Effector memory CD4-positive, alpha-beta T cell (primary cell): ENCODE measurements around the gene BICD2.

Source experiments
- DNase-seq, 3 donors: peaks; one replicate each; pipeline ENCODE4 v3.0.0-alpha.2; 2020
- H3K27ac ChIP-seq: 2 replicates; pipeline ENCODE4 v1.7.0; 2013; ENCODE audit warnings: mild to moderate bottlenecking, low read length, moderate library complexity; ENCODE audit not compliant: insufficient read depth, poor library complexity, severe bottlenecking
- H3K27me3 ChIP-seq: replicated peaks from 2 replicates; pipeline ENCODE4 v1.7.0; 2013; ENCODE audit warnings: mild to moderate bottlenecking, low read length; ENCODE audit not compliant: insufficient read depth, control insufficient read depth, poor library complexity, severe bottlenecking
- H3K36me3 ChIP-seq: 2 replicates; pipeline ENCODE4 v1.7.0; 2013; ENCODE audit warnings: mild to moderate bottlenecking, low read length, moderate library complexity; ENCODE audit not compliant: control insufficient read depth, insufficient read depth
- H3K4me1 ChIP-seq: 2 replicates; pipeline ENCODE4 v1.7.0; 2013; ENCODE audit warnings: low read length, mild to moderate bottlenecking; ENCODE audit not compliant: control insufficient read depth, insufficient read depth, poor library complexity, severe bottlenecking
- H3K4me3 ChIP-seq: 2 replicates; pipeline ENCODE4 v1.7.0; 2013; ENCODE audit warnings: low read length, low read depth, mild to moderate bottlenecking; ENCODE audit not compliant: insufficient read depth, poor library complexity, severe bottlenecking
- H3K9me3 ChIP-seq: 2 replicates; pipeline ENCODE4 v1.7.0; 2013; ENCODE audit warnings: mild to moderate bottlenecking, low read length, moderate library complexity; ENCODE audit not compliant: control insufficient read depth

The BICD2 gene

DNA sequence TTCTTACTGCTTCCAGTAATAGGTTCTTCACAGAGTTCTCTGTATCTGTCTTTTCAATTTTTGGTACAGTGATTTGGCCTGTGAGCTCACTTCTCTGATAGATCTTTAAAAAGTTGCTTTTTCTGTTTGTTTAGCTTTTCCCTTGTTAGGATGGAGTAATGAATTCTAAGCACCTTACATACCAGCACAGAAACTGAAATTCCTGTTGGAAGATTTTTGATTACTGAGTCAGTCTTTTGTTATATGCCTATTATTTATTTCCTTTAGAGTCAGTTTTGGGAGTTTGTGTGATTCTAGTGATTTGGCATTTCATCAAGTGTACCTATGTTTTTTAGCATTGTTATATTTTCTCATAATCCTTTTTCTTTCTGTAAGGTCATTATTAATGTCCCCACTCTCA, 57.1 kb downstream of the BICD2 start:
- Histone ChIP-seq H3K9me3 (no peaks in the 10 kb centered on the region), H3K27me3 (no peaks in the 10 kb centered on the region), H3K4me1 (peaks cover 9% of the 10 kb centered on the region), H3K27ac (no peak overlapping the region), H3K36me3 (no peaks in the 10 kb centered on the region), H3K4me3 (no peak overlapping the region)
- DNase-seq, result no peak

DNA sequence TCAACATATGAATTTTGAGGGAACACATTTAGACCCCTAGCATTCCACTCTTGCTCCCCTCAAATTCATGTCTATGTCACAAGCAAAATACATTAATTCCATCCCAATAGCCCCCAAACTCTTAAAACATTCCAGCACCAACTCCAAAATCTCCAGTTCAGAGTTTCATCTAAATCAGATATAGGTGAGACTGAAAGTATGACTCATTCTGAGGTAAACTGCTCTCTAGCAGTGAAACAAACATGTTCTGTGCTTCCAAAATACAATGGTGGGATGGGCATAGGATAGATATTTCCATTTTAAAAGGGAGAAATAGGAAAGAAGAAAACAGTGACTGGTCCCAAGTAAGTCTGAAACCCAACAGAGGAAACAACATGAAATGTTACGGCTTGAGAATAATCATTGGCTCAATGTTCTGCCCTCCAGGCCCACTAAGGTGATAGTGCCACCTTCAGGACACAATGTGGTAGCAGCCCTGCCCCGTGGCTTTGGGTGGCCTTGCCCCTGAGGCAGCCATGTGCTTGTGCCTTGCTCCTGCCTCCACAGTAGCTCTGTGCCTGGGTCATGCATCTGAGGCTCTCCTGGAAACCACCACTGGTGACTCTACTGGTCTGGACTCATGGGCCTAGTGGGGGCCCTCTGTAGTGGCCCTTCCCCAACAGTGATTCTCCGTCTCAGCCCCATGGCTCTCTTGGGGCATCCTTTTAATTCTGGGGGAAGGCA, 58.3 kb downstream of the BICD2 start:
- no peaks in the 10 kb centered on the region for H3K36me3 ChIP-seq
- DNase-seq, result no peak
- H3K27me3 ChIP-seq, result no peaks in the 10 kb centered on the region
- H3K4me3 ChIP-seq, result no peak overlapping the region
- peaks cover 5% of the 10 kb centered on the region for H3K4me1 ChIP-seq
- no peak overlapping the region for H3K27ac ChIP-seq
- no peaks in the 10 kb centered on the region for H3K9me3 ChIP-seq

DNA sequence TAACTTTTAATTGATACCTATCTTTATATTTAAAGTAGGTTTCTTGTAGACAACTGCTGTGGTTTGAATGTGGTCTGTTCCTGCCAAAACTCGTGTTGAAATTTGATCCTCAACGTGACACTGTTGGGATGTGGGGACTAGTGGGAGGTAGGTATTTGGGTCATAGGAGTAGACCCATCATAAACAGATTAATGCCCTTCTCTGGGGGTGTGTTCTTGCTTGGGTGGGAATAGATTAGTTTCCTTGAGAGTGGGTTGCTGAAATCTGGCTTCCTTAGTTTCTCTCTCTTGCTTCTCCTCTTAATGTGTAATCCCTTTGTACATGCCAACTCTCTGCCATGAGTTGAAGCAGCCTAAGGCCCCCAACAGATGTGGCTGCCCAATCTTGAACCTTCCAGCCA, 60.1 kb downstream of the BICD2 start:
- DNase-seq, result no peak
- Histone ChIP-seq H3K4me1 (no peaks in the 10 kb centered on the region), H3K27ac (no peak overlapping the region), H3K27me3 (no peaks in the 10 kb centered on the region), H3K4me3 (no peak overlapping the region), H3K36me3 (no peaks in the 10 kb centered on the region), H3K9me3 (no peaks in the 10 kb centered on the region)

DNA sequence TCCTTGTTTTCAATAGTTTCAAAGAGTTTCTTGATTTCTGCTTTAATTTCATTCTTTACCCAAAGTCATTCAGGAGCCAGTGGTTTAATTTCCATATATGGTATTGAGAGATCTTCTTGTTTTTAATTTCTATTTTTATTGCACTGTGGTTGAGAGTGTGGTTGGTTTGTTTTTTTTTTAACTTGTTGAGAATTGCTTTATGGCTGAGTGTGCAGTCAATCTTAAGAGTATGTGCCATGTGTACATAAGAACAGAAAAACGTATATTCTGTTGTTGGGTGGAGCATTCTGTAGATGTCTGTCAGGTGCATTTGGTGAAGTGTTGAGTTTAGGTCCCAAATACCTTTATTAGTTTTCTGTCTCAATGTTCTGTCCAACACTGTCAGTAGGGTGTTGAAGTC, 68.0 kb downstream of the BICD2 start:
- H3K9me3 ChIP-seq, result peaks cover 4% of the 10 kb centered on the region

DNA sequence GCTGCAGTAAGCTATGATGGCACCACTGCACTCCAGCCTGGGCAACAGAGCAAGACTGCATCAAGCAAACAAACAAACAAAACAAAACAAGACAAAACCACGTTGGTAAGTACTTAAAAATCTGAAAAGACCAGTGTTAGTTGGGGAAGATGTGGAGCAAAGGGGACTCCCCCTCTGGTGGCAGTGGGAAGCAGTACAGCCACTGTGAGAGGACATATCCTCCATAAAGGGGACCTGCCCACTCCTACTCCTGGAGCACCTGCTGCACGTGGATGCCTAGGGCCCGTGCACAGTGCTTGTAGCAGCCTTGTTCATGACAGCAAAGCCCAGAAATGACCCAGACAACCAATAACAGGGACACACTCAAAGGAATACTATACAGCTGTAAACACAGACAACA, 77.7 kb downstream of the BICD2 start:
- Histone ChIP-seq H3K4me3 (no peak overlapping the region), H3K4me1 (no peaks in the 10 kb centered on the region), H3K27ac (no peak overlapping the region), H3K27me3 (no peaks in the 10 kb centered on the region), H3K36me3 (no peaks in the 10 kb centered on the region), H3K9me3 (peaks cover 15% of the 10 kb centered on the region)
- no peak for DNase-seq

More for the DNA sequence above, 68.0 kb downstream of the BICD2 start:
- no peak overlapping the region for H3K27ac ChIP-seq
- no peaks in the 10 kb centered on the region for H3K36me3 ChIP-seq
- H3K27me3 ChIP-seq, result no peaks in the 10 kb centered on the region
- H3K4me3 ChIP-seq, result no peak overlapping the region
- H3K4me1 ChIP-seq, result no peaks in the 10 kb centered on the region
- DNase-seq, result no peak

DNA sequence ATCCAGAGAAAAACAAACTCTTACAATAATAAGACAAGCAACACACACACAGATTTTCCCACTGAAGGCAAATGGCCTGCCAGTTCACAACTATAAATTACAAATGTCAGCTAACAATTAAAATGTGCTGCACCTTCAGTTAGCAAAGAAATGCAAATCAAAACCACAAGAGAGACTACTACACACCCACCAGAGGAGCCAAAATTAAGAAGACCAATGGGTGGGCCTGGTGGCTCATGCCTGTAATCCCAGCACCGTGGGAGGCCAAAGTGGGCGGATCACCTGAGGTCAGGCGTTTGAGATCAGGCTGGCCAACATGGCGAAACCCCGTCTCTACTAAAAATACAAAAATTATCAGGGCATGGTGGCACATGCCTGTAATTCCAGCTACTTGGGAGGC, 79.6 kb downstream of the BICD2 start:
- no peak overlapping the region for H3K4me3 ChIP-seq
- peaks cover 6% of the 10 kb centered on the region for H3K9me3 ChIP-seq
- DNase-seq, result no peak
- no peak overlapping the region for H3K27ac ChIP-seq
- H3K27me3 ChIP-seq, result no peaks in the 10 kb centered on the region
- H3K36me3 ChIP-seq, result no peaks in the 10 kb centered on the region
- H3K4me1 ChIP-seq, result no peaks in the 10 kb centered on the region

DNA sequence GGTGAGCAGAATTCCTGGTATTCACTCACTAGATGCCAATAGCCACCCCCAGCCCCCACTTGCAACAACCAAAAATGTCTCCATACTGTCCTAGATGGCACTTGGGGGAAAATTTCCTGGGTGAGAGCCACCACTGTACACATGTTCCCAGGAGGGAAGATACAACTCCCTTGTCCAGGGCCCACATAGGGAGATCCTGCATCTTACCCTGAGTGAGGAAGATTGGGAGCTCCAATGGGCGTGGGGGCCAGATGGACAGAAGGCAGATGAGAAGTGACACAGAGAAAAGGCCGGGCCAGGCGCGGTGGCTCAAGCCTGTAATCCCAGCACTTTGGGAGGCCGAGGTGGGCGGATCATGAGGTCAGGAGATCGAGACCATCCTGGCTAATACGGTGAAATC, 82.4 kb downstream of the BICD2 start:
- Histone ChIP-seq H3K4me3 (no peak overlapping the region), H3K27me3 (no peaks in the 10 kb centered on the region), H3K27ac (no peak overlapping the region), H3K9me3 (no peaks in the 10 kb centered on the region), H3K36me3 (no peaks in the 10 kb centered on the region), H3K4me1 (no peaks in the 10 kb centered on the region)
- DNase-seq, result no peak

DNA sequence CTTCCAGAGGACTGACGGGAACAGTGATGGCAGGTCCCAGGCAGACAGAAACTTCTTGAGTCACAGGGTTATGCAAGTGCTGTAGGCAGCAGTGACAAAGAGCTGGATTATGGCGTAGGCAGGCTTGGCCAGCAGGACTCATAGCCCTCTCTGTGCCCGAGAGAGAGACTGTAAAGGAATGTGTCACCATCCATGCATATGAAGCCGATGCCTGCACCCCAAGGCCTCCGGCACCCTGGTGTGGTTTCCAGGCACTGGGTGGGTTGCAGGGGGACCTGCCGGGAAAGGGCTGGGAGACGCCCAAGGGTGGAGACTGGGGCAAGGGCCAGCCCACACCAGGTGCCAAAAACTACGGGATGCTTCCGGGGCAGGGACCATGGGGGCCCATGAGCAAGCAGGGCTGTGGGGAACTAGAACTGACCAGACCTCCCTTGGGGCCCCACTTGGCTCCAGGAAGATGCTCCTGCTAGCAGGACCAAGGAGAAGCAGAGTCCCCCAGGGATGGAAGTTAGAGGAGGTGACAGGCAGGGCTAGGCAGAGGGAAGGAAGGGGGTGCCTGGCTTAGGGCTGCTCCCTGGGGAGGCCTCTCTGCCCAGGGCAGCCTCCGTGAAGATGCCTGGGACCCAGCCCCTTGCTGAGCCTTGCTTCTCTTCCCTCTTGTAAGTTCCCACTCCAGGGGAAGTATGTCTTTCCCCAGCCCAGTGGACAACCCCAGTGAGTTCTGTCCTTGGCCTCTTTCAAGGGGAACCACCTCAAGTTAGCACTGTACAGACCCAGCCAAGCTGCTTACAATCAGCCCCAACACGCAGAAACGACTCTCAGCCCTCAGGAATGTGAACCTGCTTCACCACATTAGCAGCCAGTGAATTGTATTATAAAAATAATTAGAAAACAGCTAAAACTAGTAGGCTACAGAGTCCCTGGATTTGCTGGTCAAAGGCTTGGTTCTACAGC, 84.2 kb downstream of the BICD2 start:
- no peaks in the 10 kb centered on the region for H3K4me1 ChIP-seq
- no peaks in the 10 kb centered on the region for H3K36me3 ChIP-seq
- no peaks in the 10 kb centered on the region for H3K27me3 ChIP-seq
- H3K4me3 ChIP-seq, result no peak overlapping the region
- no peak overlapping the region for H3K27ac ChIP-seq
- no peak for DNase-seq
- H3K9me3 ChIP-seq, result no peaks in the 10 kb centered on the region

DNA sequence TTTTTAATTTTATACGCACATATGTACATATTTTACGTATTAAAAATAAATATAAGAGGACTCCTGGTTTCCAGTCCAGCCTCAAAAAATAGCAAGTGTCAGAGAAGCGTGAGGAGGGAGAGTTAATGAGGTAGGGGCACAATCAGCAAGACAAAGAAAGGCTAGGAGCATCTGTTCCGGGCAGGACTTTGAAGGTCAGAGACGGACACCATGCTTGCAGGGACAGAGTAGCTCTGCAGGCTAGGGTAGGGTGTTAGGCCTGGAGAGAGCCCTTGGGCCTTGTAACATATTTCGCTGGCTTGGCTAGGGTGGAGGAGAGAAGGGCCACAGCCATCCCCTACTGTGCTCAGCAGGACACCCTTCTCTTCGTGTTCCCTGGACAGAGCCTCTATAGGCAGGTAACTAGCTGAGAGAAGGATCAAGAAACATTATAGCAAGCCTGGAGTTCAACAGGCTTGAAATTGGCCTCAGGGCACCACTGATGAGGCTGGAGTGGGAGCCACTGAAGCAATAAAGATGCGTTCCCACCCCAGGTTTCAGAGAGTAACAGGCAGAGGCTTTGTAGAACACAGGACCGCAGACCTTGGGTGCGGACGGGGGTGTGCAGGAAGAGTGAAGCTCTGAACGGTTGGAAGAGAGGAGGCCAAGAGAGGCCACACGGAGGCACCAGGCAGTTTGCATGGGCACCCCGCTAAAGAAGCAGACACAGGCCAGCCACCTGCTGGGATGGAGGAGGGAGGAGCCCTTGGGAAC, 85.0 kb downstream of the BICD2 start:
- Histone ChIP-seq H3K27me3 (no peaks in the 10 kb centered on the region), H3K27ac (no peak overlapping the region), H3K9me3 (no peaks in the 10 kb centered on the region), H3K4me3 (no peak overlapping the region), H3K4me1 (no peaks in the 10 kb centered on the region), H3K36me3 (no peaks in the 10 kb centered on the region)
- no peak for DNase-seq
